GM12864 (cell line): Measurements from ENCODE around the gene TCAF1.

Experiments used
- DNase-seq: peaks from one replicate; pipeline ENCODE4 v3.0.0-alpha.2; 2011; ENCODE audit warnings: low read depth
- H3K4me3 ChIP-seq: 2 replicates; pipeline ENCODE4 v1.5.1; 2011; ENCODE audit warnings: mild to moderate bottlenecking, low read depth, low read length, control low read depth
- CTCF ChIP-seq: IDR thresholded peaks from 2 replicates; pipeline ENCODE4 v1.5.1; 2011; ENCODE audit warnings: low read depth, mild to moderate bottlenecking, moderate library complexity, low read length, control low read depth, inconsistent platforms; ENCODE audit errors: missing control alignments

The TCAF1 gene

GRCh38 chr7:143901668-143902331, at the start of gene TCAF1:
Gene TCAF1, minus strand, starts transcription at chr7:143902176. Its CDS starts 25,568 bp downstream, at chr7:143876608.
- peak; percentile 67 for DNase-seq
- peak within 1 kb of the TSS; percentile 75 for H3K4me3 ChIP-seq
- peak; percentile 40 for TF ChIP-seq CTCF

GRCh38 chr7:143948733-143949132, 46.8 kb upstream of the TCAF1 start:
- no peak for DNase-seq
- H3K4me3 ChIP-seq, result no peak overlapping the region
- no peak for TF ChIP-seq CTCF

GRCh38 chr7:143947111-143947510, 45.1 kb upstream of the TCAF1 start:
- DNase-seq, result no peak
- no peak for TF ChIP-seq CTCF
- H3K4me3 ChIP-seq, result no peak overlapping the region

GRCh38 chr7:143945423-143945822, 43.4 kb upstream of the TCAF1 start:
- no peak overlapping the region for H3K4me3 ChIP-seq
- DNase-seq, result no peak
- no peak for TF ChIP-seq CTCF

- no peak for DNase-seq
- no peak overlapping the region for H3K4me3 ChIP-seq
- TF ChIP-seq CTCF, result no peak
These were observed 36.6 kb upstream of the TCAF1 start for GRCh38 chr7:143938379-143939243.

GRCh38 chr7:143936087-143937009, 34.4 kb upstream of the TCAF1 start:
- H3K4me3 ChIP-seq, result no peak overlapping the region
- DNase-seq, result no peak
- no peak for TF ChIP-seq CTCF
